ENCODE measurements around the gene CNP.

GRCh38 chr17:41925991-41926590 is 40.5 kb upstream of the CNP start:
- TF ChIP-seq EZH2 (IDR thresholded peaks at IDR 0.05; ENCODE audit: borderline replicate concordance, insufficient read depth, low read depth, low read length, poor library complexity, severe bottlenecking), result no peak
- TF ChIP-seq, protein P1, sequence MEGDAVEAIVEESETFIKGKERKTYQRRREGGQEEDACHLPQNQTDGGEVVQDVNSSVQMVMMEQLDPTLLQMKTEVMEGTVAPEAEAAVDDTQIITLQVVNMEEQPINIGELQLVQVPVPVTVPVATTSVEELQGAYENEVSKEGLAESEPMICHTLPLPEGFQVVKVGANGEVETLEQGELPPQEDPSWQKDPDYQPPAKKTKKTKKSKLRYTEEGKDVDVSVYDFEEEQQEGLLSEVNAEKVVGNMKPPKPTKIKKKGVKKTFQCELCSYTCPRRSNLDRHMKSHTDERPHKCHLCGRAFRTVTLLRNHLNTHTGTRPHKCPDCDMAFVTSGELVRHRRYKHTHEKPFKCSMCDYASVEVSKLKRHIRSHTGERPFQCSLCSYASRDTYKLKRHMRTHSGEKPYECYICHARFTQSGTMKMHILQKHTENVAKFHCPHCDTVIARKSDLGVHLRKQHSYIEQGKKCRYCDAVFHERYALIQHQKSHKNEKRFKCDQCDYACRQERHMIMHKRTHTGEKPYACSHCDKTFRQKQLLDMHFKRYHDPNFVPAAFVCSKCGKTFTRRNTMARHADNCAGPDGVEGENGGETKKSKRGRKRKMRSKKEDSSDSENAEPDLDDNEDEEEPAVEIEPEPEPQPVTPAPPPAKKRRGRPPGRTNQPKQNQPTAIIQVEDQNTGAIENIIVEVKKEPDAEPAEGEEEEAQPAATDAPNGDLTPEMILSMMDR (IDR thresholded peaks at IDR 0.05), result no peak
